Right forelimb (tissue), 1 donor: Measurements from ENCODE around the gene NME1.
"Not testable (repeated sequence)": the region's sequence is repeated elsewhere in the genome, so short reads cannot be mapped to it uniquely, and the experiment has no call there.

ENCODE experiments used
- DNase-seq: peaks from one replicate; pipeline ENCODE4 v3.0.0-alpha.2; 2018

The NME1 gene

DNA sequence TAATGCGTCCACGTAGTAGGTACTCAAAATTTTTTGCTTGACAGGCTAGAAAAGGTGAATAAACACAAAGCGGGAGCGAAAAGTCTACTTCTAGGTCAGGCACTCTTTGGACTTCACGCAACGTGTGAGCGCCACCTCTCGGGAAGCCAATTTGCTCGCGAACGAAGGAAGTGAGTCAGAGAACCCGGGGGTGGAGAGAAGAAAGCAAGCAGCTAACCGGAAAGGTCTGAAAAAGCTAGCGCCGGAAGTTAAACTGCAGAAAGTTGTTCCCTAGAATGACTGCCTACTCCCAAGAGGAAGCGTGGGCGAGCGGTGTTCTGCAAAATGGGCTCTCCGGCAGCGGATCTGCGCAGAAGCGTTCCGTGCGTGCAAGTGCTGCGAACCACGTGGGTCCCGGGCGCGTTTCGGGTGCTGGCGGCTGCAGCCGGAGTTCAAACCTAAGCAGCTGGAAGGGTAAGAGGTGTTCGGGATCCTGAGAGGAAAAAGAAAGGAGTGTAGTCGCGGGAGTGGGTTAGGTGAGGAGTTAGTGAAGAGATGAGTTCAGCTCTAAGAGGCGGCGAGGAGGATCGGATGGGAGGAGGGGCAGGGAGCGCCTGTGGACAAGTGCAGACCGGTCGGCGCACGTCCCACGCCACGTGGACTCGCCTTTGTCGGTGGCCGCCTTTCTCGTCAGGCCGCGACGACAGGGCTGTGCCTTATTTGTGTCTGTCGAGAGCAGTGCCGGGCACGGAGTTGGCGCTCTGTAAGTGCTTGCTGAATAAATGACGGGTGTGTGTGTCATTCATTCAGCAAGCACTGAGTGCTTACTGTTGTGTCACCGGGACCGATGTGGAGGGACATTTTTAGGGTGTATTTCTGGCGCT lies at the start of gene NME1:
TSS of gene NME1 (plus strand) at position 350 of the 863 bp plus-strand sequence. CDS start 2,096 bp downstream, outside the sequence.
- DNase-seq = peak; percentile 99

DNA sequence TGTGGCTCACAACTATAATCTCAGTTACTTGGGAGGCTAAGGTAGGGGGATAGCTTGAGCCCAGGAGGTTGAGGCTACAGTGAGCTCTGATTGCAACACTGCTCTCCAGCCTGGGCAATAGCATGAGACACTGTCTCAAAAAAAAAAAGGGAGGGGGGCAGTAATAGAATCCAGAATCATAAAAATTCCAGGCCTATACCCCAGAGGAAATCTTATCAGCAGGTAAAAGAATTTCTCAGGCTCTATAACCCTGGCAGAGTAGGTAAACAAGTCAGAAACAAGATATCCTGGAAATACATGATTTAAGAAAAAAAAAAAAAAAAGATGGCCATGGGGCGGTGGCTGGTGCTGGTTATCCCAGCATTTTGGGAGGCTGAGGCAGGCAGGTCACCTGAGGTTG lies 45.6 kb upstream of the NME1 start:
- DNase-seq = no peak

DNA sequence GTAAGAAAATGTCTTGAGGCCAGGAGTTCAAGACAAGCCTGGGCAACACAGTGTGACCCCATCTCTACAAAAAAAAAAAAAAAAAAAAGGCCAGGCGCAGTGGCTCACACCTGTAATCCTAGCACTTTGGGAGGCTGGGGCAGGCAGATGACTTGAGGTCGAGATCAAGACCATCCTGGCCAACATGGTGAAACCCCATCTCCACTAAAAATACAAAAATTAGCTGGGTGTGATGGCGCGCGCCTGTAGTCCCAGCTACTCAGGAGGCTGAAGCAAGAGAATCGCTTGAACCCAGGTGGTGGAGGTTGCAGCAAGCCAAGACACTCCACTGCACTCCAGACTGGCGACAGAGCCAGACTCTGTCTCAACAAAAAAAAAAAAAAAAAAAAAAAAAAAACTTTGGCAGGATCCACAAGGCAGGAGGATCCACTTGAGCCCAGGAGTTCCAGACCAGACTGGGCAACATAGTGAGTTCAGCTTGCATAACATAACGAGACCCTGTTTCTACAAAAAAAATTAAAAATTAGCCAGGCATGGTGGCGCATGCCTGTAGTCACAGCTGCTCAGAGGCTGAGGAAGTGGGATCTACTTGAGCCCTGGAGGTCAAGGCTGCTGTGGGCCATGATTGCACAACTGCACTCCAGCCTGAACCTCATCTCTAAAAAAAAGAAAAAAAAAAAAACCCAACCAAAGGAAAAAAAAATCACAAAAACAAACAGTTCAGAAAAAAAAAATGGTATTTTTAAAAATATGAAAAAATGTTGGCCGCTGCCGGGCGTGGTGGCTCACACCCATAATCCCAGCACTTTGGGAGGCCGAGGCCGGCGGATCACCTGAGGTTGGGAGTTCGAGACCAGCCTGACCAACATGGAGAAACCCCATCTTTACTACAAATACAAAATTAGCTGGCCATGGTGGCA lies 40.8 kb upstream of the NME1 start:
- DNase-seq = not testable (repeated sequence)

DNA sequence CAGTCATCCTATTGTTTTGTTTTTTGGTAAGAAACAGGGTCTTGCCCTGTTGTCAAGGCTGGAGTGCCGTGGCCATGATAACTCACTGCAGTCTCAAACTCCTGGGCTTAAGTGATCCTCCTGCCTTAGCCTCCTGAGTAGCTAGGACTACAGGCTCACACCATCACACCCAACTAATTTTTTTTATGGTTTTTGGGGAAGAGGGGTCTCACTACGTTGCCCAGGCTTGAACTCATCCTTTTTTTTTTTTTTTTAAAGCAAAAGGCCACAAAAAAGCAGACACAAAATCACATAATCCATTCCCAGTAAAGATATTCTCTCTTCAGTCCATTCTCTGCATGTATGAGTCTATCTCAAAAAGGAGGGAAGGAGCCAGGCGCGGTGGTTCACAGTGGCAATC lies 38.2 kb upstream of the NME1 start:
- DNase-seq = no peak

DNA sequence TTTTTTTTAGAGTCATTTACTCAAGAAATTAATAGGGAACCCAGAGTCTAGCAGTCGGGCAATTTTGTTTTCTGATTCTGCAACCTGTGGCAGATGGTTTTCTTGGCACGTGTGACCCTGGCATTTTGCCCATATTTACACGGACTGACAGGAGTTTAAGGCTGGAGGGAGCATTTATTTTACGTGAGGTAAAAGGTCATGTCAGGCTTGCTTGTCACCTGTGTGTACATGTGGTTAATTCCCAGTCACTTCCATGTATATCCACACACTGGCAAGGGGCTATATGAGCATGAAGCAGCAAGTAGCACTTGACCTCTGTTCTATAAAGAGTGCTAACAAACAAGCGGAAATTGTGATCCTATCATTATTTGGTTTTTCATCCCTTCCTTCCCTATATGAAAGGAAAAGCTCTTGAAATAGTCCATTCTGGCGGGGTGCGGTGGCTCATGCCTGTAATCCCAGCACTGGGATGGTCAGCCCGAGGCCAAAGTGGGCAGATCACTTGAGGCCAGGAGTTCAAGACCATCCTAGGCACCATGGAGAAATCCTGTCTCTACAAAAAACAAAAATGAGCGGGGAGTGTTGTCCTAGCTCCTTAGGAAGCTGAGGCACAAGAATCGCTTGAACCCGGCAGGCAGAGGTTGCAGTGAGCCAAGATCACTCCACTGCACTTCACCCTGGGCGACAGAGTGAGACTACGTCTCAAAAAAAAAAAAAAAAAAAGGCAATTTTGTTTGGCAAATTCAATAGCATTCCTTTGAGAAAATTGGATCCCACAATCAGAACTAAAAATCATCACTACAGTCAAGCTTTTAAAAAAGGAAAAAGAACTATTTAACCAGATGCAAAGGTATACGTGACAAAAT lies 34.8 kb upstream of the NME1 start:
- DNase-seq = no peak

DNA sequence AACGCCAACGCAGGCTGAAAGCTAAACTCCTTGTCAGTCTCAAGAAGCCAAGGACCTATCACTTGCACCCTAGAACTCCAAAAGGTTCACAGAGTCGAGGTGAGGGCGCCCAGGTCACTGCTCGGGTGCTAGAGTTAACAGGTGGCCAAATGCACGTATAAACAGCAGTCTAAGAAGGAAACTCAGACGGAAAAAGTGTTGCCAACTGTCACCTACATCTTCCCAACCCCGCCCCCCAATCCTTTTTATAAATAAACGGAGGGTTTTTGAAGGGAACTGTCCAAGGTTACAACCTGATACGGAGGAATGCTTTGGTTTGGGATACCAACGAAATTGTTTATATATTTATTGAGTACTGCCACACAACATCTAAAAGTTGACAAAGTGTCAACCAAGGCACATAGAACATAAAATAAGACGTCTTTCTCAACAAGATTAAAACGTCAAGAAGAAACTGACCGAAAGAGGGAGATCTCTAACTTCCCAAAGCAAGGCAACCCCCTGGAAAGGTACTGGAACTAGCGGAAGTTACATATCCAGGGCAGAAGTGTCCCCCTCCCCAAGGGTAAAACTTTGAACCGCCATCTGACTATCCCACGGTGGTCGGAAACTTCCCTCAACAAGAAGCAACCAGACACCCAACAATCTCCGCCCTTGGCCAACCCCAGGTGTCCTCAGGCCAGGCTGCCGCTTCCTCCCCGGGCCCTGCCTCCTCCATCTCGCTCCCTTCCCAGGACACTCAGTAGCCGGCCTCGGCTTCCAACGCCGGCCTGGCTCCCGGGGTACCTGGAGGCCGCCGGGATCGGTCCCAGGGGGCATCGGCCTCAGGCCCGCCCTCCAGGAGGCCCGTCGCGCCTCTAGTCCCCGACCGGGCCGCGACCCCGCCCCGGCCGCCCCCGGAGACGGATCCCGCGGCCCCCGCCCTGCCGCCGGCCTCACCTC lies 33.7 kb upstream of the NME1 start:
- peak; percentile 77 for DNase-seq

DNA sequence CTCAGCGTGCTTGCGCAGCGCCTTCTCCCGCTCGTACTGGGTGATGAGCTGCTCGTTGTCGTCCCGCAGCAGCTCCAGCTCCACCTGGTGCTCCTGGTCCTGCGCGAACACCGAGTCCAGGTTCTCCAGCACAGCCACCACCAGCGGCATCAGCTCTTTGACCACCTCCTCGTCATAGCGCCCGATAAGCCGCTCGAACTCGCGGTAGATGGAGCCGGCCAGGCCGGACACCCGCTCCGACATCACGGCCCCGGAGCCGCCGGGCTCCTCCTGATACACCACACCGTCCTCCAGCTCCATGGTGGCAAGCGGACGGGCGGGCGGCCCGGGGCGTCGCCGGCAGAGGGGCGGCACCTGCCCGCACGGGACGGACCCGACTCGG lies 33.0 kb upstream of the NME1 start:
- no peak for DNase-seq

DNA sequence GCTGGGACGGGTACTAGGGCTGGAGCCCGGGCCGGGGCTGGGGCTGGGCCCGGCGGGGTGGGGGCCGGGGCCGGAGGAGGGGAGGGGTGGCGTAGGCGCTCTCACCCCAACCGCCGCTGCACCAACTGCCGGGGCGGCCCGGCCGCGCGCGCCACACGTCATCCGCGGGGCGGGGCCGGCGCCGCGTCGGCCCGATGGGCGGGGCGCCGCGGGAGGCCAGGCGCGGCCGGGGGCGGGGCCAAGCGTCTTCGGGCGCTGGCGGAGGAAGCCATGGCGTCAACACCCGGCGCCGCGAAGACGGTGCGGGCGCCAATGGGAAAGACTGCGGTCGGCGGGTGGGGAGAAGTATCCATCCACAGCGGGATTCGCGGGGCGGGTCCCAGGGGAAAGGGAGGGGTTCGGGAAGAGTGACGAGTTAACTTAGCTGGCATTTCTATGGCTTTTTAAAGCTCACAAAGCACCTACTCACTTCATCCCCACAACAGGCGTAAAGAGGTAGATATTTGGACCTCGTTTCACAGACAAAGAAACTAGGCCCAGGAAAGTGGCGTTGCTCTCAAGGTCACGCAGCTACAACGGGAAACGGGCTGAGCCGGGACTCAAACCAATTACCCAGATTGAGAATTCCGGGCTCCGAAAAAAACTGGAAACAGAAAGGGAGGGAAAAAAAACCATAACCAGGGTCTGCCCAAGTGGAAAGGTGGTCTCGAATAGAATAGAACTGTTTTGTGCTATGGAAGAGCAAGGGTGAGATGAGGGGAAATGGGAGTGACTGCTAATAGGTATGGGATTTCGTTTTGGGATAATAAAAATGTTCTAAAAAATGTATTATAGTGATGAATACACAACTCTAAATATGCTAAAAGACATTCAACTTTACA lies 32.4 kb upstream of the NME1 start, which contains the start of gene SPAG9:
TSS of gene SPAG9 (minus strand) at position 130 of the 881 bp plus-strand sequence. CDS start 212 bp downstream, outside the sequence.
- peak; percentile 98 for DNase-seq

DNA sequence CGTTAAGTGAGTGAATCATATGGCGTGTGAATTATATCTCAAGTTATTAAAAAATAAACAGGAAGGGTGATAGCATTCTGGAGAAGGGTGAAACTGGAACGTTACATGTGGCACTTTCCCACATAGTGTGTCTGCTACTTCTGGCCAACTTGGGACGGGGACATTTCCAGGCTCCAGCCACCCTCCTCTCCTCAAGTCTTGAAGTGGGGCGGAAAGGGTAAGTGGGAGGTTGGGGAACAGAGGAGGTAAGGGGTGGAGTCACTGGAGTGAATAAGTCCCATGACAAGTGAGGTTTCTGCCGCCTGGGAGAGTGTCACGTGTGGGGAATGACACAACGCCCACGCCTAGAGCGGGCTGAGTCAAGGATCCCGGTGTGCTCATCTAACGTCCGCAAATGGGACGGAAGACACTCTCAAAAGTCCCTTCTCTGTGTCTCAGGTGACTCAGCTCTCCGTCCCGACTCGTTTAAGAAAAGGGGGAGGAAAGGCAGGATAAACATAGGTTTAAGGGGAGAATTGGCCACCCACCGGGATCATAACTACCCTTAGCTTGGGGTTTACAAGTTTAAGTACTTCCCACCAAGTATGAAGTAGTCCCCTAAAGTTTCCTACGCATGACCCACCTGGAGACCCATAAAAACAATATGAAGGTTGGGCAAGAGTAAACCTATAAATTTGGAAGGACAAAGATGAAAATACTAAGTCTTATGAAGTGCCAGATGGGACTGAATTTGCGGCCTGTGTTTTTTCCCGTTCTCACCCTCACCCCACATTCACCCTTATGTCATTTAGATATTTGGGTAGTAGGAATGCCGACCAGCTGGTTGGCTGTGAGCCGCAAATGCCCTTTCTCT lies 31.5 kb upstream of the NME1 start:
- DNase-seq = peak; percentile 73

DNA sequence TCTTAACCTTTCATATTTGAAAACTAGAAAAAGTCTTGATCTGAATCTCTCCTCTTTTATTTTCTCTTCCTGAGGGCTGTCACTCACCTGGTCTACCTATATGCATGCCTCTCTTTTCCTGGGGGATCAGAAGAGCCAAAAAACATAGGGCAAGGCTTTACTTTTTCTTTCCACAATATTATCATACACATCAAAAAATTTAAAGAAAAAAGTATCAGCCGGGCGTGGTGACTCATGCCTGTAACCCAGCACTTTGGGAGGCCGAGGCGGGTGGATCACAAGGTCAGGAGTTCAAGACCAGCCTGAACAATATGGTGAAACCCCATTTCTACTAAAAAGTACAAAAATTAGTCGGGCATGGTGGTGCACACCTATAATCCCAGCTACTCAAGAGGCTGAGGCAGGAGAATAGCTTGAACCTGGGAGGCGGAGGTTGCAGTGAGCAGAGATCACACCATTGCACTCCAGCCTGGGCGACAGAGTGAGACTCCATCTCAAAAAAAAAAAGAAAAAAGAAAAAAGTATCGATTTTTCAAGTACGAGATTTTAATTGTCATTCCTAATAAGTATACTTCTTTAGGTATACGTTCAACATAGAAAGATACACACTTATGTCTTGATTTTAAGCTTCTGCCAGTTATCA lies 30.8 kb upstream of the NME1 start:
- not testable (repeated sequence) for DNase-seq

DNA sequence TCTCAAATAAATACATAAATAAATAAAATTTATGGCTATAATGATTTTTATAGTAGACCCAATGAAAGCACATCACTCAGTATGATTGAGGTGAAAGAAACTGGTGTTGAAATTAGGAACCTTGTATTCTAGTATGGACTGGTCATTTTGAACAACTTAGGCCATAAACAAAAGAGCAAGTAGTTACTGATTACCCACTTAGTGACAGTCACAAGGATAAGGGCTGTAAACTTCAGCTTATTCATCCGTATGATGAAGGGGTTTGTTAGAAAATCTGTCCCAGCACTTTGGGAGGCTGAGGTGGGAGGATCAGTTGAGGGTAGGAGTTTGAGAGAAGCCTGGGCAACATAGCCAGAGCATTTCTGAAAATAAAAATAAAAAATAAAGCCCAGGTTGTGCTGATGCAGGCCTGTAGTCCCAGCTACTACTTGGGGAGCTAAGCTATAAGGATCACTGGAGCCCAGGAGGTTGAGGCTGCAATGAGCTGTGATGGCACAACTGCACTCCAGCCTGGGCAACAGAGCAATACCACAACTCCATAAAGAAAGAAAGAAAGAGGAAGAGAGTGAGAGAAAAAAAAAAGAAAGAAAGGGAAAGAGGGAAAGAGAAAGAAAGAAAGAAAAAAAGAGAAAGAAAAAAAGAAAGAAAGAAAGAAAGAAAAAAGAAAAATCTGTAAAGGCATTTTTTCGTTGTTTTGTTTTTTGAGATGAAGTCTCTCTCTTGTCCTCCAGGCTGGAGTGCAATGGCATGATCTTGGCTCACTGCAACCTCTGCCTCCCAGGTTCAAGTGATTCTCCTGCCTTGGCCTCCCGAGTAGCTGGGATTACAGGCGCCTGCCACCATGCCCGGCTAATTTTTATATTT lies 28.5 kb upstream of the NME1 start:
- no peak for DNase-seq

DNA sequence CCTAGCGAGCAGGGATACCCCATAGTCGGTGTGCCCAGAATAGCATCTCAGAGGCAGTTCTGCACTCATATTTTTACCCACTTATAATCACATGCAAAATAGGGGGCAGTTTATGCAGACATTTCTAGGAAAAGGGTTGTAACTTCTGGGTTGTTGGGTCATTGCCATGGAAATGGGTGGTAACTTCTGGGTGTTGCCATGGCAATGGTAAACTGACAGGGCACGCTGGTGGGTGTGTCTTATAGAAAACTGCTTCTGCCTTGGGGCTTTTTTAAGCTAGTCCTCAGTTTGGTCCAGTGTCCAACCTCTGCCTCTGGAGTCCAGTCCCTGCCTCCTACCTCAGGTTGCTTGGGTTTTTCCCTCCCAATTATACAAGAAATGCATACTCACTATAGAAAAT lies 25.3 kb upstream of the NME1 start:
- no peak for DNase-seq

DNA sequence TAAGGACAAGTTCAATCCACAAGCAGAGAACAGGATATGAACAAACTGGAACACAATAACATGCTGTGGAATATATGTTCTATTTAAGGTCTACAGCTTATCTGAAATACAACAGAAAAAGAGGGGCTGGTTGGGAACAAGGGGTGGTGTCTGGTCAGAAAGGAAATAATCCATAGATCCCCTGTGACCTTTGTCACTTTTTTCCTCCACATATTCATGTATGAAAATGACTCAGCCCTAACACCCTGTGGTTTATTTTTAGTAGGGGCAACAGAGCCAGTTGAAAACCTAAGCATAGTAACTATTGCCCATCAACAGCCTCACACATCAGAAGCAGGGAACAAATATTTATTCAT lies 20.4 kb upstream of the NME1 start:
- no peak for DNase-seq

DNA sequence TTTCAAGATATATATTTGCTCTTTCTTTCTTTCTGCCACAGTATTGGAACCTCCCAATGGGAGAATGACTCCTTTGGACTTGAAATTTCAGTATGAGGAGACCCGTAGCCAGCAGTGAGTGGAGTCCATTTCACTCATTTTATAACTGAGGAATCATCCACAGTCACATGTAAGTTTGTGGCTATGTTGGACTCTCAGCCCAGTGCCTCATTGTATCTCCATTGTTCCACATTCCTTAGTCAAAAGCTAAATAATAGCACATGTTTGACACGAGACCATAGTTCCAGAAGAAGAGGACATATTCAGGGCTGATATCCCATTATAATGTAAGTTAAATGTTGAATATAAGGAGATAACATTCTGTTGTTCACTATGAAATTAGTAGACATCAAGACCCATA lies 20.0 kb upstream of the NME1 start:
- DNase-seq = no peak

DNA sequence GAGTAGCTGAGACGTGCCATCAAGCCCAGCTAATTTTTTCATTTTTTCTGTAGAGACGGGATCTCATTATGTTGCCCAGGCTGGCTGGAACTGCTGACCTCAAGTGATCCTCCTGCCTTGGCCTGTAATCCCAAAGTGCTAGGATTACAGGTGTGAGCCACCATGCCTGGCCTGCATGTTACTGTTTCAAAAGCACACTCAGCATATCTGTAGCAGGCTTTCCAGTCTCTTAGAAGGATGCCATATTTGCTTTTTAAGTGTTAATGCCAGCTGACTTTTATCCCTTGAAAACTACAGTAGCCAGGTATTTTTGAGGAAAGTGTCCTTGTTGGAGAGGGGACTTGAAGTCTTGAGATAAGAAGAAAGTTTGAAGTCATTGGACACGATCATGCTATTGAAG lies 17.4 kb upstream of the NME1 start:
- DNase-seq = no peak

DNA sequence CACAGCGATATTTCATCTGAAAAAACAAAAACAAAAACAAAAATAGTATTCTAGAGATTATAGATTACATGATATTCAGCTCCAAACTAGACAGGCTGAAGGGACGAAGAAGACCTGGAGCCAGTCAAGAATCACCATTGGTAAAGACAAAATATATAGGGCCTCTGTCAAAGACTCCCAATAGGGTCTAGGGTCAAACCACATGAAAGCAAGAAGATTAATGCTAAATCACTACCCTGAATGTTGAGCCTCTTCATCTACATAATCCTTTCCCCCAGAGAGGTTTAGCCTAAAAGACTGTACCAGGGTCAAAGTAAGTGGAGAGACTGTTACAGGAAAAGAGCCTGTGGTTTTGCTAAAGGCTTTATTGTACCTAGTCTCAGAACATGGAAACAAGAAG lies 10.8 kb upstream of the NME1 start:
- no peak for DNase-seq

DNA sequence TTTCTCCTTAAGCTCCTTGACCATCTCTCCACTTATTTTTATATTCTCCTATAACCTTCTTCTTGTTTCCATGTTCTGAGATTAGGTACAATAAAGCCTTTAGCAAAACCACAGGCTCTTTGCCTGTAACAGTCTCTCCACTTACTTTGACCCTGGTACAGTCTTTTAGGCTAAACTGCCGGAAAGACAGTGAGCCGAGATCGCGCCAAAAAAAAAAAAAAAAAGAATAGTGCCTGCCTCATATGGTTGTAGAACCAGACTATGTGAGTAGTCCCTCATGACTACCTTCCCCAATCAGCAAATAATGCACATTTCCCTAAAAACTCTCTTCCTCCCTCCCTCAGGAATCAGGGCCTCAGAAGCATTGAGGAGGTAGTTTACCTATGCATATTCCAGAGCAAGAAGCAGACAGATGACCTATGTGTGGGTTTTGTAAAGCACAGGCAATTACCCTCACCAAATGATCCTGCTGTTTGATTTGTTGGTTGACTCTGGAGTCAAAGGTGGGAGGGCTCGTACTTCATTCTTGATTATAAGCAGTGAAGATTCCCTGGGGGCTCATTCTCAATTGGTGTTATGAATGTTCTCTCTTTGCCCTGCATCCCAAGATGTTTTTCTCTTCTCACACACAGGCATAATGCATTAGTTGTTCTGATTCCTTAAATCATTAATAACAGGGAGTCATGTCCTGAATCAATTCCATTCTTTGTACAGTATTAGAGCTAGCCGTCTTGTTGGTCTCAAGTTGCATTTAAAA lies 8.9 kb upstream of the NME1 start:
- no peak for DNase-seq
